Activated CD4-positive, alpha-beta T cell treated with anti-CD3 and anti-CD28 coated beads, Interleukin-2, amount 10 ng/mL, durations not matched to agents 24 days and 14 days (primary cell): Measurements from ENCODE around the gene JAKMIP1. TPM values are rescaled to one million over a fixed set of nuclear protein-coding genes. Genes with fewer than 3 reads are reported as not detected.

Source experiments
- DNase-seq: peaks from one replicate; pipeline ENCODE4 v3.0.0; 2022
- H3K27ac Mint-ChIP-seq: one replicate; pipeline ENCODE4 v1.8.0; 2022; ENCODE audit warnings: mild to moderate bottlenecking, mixed read lengths
- H3K27me3 Mint-ChIP-seq: one replicate; pipeline ENCODE4 v1.8.0; 2022; ENCODE audit warnings: mixed read lengths
- H3K36me3 Mint-ChIP-seq: one replicate; pipeline ENCODE4 v1.8.0; 2022; ENCODE audit warnings: low read depth, mild to moderate bottlenecking, mixed read lengths
- H3K4me1 Mint-ChIP-seq: one replicate; pipeline ENCODE4 v1.8.0; 2021; ENCODE audit warnings: mixed read lengths
- H3K4me3 Mint-ChIP-seq: one replicate; pipeline ENCODE4 v1.8.0; 2022; ENCODE audit warnings: mild to moderate bottlenecking, moderate library complexity, mixed read lengths
- H3K9me3 Mint-ChIP-seq: one replicate; pipeline ENCODE4 v1.8.0; 2021; ENCODE audit warnings: mixed read lengths
- intact Hi-C: fragments of 100-400 bp; cut with micrococcal nuclease; formaldehyde crosslinking; loops from one replicate; pipeline ENCODE4 v1.15.1; 2023
- total RNA-seq: library from RNA; stranded (reverse); gene quantifications from 2 replicates; pipeline ENCODE4 v1.2.3, GENCODE V29; 2022

JAKMIP1 gene
- total RNA-seq, 1 donor from 2014 or later, result 10.3 TPM

DNA sequence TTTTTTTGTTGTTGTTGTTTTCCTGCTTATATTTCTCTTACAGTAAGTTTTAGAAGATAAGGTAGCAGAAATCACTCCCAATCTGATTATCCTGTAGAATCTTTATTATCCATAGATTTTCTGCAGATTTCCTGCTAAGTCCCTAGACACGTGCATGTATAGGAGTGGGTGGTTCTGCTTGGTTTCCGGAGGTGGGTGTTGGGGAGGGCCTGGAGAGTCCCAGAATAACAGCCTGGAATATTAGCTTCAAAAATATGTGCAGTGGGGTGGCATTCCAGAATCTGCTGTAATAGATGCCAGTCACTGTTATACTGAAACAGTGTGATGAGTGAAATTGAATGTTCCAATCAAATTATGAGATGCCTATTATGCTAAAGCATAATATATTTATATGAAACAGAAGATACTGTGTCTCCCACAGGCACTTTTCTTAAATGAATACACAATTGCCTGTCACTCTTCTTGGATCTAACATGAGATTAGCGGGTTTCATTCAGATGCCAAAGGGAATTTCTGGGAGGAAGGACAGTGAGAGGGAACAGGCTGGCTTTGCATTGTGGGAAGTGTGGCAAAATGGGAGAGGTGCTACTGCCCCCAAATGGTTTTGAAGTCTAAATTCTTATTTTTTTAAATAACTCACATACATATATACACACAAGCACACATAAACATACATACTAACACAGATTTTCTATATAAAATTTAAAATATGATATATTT, 219.8 kb downstream of the JAKMIP1 start:
- H3K36me3 Mint-ChIP-seq, result no peaks in the 10 kb centered on the region
- intact Hi-C loops, result no loop called here
- peaks cover 18% of the 10 kb centered on the region for H3K27me3 Mint-ChIP-seq
- no peak overlapping the region for H3K27ac Mint-ChIP-seq
- peaks cover 15% of the 10 kb centered on the region for H3K9me3 Mint-ChIP-seq
- no peak for DNase-seq
- H3K4me3 Mint-ChIP-seq, result no peak overlapping the region
- no peaks in the 10 kb centered on the region for H3K4me1 Mint-ChIP-seq

DNA sequence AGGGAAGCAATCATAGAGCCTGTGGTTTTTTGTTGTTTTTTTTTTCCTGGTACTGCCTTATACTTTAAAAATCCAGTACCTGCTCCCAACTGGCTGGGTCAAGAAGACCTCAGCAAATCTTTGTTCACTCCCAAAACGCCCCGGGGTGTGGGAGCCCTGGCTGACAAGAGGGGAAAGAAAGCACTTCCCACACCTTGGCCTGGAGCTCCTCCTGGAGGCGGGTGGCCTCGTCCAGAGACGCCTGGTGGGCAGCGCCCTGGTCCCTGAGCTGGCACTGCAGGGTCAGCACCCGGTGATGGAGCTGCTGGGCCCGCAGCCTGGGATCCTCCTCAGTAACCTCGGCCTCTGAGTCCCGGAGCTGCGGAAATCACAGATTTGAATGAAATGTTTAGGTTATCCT, 220.4 kb downstream of the JAKMIP1 start:
- Mint-ChIP-seq H3K4me1 (no peaks in the 10 kb centered on the region), H3K27ac (no peak overlapping the region), H3K9me3 (peaks cover 14% of the 10 kb centered on the region), H3K27me3 (peaks cover 18% of the 10 kb centered on the region), H3K36me3 (no peaks in the 10 kb centered on the region), H3K4me3 (no peak overlapping the region)
- intact Hi-C loops, result no loop called here
- no peak for DNase-seq

DNA sequence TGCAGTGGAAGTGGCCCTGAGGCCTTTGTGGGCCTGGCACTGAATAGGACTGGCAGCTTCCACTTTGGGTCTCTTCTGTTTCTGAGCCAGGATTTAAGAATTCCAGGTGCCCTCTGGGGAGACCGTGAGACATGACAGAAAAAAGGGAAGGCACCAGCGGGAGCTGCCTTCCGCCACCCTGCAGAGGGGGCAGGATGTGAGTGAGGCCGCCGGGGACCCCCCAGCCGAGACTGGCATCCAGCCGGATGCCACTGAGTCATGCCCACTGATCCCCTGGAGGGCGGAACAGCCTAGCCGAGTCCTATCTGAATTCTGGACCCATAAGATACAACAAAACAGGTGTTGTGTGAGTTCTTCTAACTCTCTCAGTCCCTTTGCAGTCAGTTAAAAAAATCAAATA, 223.4 kb downstream of the JAKMIP1 start:
- no peak overlapping the region for H3K27ac Mint-ChIP-seq
- H3K9me3 Mint-ChIP-seq, result no peaks in the 10 kb centered on the region
- no peaks in the 10 kb centered on the region for H3K4me1 Mint-ChIP-seq
- no peaks in the 10 kb centered on the region for H3K36me3 Mint-ChIP-seq
- intact Hi-C loops, result no loop called here
- H3K4me3 Mint-ChIP-seq, result no peak overlapping the region
- no peak for DNase-seq
- H3K27me3 Mint-ChIP-seq, result peaks cover 18% of the 10 kb centered on the region

DNA sequence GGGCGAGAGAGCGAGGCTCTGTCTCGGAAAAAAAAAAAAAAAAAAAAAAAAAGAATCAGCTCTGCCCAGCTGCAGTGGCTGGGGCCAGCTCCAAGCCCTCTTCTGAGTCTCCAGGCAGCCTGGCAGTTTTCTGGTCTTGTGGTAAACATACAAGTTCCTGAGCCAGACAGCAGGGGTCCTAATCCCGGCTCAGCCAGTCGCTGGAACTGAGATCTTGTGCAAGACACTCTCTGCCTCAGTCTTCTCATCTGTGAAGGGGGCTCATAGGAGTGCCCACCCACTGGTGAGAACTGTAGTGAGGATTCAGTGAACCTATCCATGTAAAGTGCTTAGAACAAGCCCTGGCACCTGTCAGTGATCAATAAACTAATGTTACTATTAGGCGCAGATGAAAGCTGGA, 223.9 kb downstream of the JAKMIP1 start:
- H3K36me3 Mint-ChIP-seq, result no peaks in the 10 kb centered on the region
- H3K4me1 Mint-ChIP-seq, result no peaks in the 10 kb centered on the region
- intact Hi-C loops, result no loop called here
- peaks cover 18% of the 10 kb centered on the region for H3K27me3 Mint-ChIP-seq
- H3K9me3 Mint-ChIP-seq, result no peaks in the 10 kb centered on the region
- H3K27ac Mint-ChIP-seq, result no peak overlapping the region
- DNase-seq, result no peak
- H3K4me3 Mint-ChIP-seq, result no peak overlapping the region

Other genes starting within 250 kb of the JAKMIP1 start
- 0.16 and 0.21 TPM in 2 replicates for gene C4orf50, start 182.1 kb downstream of the JAKMIP1 start, total RNA-seq
- 4.7 and 5.9 TPM in 2 replicates for gene WFS1, start 69.3 kb upstream of the JAKMIP1 start, total RNA-seq